ENCODE results near the gene SCLT1.

DNA sequence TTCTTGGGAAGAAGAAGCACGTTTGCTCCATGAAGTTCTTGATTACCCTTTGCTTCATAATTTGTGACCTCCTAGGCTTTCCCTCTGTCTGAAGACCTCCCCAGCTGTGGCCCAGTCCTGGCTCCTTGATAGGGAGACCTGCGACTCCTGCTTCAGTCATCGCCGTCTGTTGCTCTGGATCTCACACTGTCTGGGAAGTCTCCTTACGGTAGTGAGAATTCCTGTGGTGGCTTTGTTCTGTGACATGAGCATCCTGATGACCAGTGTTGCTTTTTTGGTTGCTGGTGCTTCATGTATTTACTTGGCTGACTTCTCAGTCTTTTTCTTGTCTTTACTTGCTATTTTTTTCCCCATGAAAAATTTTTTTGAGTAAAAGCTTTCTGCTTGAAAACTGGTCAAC, 239.6 kb downstream of the SCLT1 start:
- TF ChIP-seq, protein P1, sequence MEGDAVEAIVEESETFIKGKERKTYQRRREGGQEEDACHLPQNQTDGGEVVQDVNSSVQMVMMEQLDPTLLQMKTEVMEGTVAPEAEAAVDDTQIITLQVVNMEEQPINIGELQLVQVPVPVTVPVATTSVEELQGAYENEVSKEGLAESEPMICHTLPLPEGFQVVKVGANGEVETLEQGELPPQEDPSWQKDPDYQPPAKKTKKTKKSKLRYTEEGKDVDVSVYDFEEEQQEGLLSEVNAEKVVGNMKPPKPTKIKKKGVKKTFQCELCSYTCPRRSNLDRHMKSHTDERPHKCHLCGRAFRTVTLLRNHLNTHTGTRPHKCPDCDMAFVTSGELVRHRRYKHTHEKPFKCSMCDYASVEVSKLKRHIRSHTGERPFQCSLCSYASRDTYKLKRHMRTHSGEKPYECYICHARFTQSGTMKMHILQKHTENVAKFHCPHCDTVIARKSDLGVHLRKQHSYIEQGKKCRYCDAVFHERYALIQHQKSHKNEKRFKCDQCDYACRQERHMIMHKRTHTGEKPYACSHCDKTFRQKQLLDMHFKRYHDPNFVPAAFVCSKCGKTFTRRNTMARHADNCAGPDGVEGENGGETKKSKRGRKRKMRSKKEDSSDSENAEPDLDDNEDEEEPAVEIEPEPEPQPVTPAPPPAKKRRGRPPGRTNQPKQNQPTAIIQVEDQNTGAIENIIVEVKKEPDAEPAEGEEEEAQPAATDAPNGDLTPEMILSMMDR (IDR thresholded peaks at IDR 0.05): no peak
- TF ChIP-seq POLR2A (IDR thresholded peaks at IDR 0.05): no peak
- TF ChIP-seq POLR2AphosphoS5 (IDR thresholded peaks at IDR 0.05): no peak

All from breast epithelium (tissue), 3 donors.